Measurements from ENCODE around the gene ARSA. TPM values are rescaled to one million over a fixed set of nuclear protein-coding genes. Genes with fewer than 3 reads are reported as not detected.
"Not testable (repeated sequence)": the region's sequence is repeated elsewhere in the genome, so short reads cannot be mapped to it uniquely, and the experiment has no call there.

ARSA gene
- total RNA-seq, 1 donor from 2014 or later, result 12.1 TPM

- Histone ChIP-seq H3K4me3 (ENCODE audit: low read depth, low read length) (peak overlapping the region; percentile 0), H3K36me3 (ENCODE audit: control insufficient read depth, insufficient read depth, low read length) (peaks cover 4% of the 10 kb centered on the region), H3K27me3 (ENCODE audit: control insufficient read depth, insufficient read depth, low read length) (no peaks in the 10 kb centered on the region)
- FAIRE-seq (no peak), DNase-seq (ENCODE audit: low read depth) (peak; percentile 32)
- no peak for TF ChIP-seq CTCF (IDR thresholded peaks at IDR 0.05; ENCODE audit: insufficient read depth, low read length, severe bottlenecking)
These were observed 7.2 kb downstream of the ARSA start for GRCh38 chr22:50620593-50621355.

GRCh38 chr22:50614296-50614695 is 13.7 kb downstream of the ARSA start:
- not testable (repeated sequence) for FAIRE-seq; DNase-seq (ENCODE audit: low read depth)

GRCh38 chr22:50613291-50613981 is 14.5 kb downstream of the ARSA start:
- peaks cover 2% of the 10 kb centered on the region for H3K27me3 ChIP-seq (ENCODE audit: control insufficient read depth, insufficient read depth, low read length)
- H3K4me3 ChIP-seq (ENCODE audit: low read depth, low read length), result no peak overlapping the region
- peak; percentile 18 for DNase-seq (ENCODE audit: low read depth)
- no peaks in the 10 kb centered on the region for H3K36me3 ChIP-seq (ENCODE audit: control insufficient read depth, insufficient read depth, low read length)
- no peak for TF ChIP-seq CTCF (IDR thresholded peaks at IDR 0.05; ENCODE audit: insufficient read depth, low read length, severe bottlenecking)
- FAIRE-seq, result no peak

More at GRCh38 chr22:50614296-50614695, 13.7 kb downstream of the ARSA start:
- H3K27me3 ChIP-seq (ENCODE audit: control insufficient read depth, insufficient read depth, low read length); H3K36me3 ChIP-seq (ENCODE audit: control insufficient read depth, insufficient read depth, low read length); H3K4me3 ChIP-seq (ENCODE audit: low read depth, low read length): not testable (repeated sequence)

GRCh38 chr22:50612528-50613221 is 15.3 kb downstream of the ARSA start:
- DNase-seq (ENCODE audit: low read depth), result no peak
- H3K36me3 ChIP-seq (ENCODE audit: control insufficient read depth, insufficient read depth, low read length), result no peaks in the 10 kb centered on the region
- H3K4me3 ChIP-seq (ENCODE audit: low read depth, low read length), result no peak overlapping the region
- FAIRE-seq, result no peak
- peaks cover 2% of the 10 kb centered on the region for H3K27me3 ChIP-seq (ENCODE audit: control insufficient read depth, insufficient read depth, low read length)
- no peak for TF ChIP-seq CTCF (IDR thresholded peaks at IDR 0.05; ENCODE audit: insufficient read depth, low read length, severe bottlenecking)

- H3K27me3 ChIP-seq (ENCODE audit: control insufficient read depth, insufficient read depth, low read length), result peaks cover 2% of the 10 kb centered on the region
- FAIRE-seq, result no peak
- TF ChIP-seq CTCF (IDR thresholded peaks at IDR 0.05; ENCODE audit: insufficient read depth, low read length, severe bottlenecking), result no peak
These were observed 15.8 kb downstream of the ARSA start for GRCh38 chr22:50612168-50612527.

More at GRCh38 chr22:50612168-50612527, 15.8 kb downstream of the ARSA start:
- Histone ChIP-seq H3K4me3 (ENCODE audit: low read depth, low read length) (no peak overlapping the region), H3K36me3 (ENCODE audit: control insufficient read depth, insufficient read depth, low read length) (no peaks in the 10 kb centered on the region)
- DNase-seq (ENCODE audit: low read depth), result no peak

Data from bronchial epithelial cell (primary cell).